ENCODE measurements around the gene FKBP8.

GRCh38 chr19:18486746-18487145, 56.6 kb downstream of the FKBP8 start:
- no peak for TF ChIP-seq CTCF (IDR thresholded peaks at IDR 0.05)
- no peak for TF ChIP-seq POLR2AphosphoS5 (IDR thresholded peaks at IDR 0.05)
- TF ChIP-seq EP300 (IDR thresholded peaks at IDR 0.05) = no peak
